ENCODE data around the gene PDCD11.
"Not testable (repeated sequence)": the region's sequence is repeated elsewhere in the genome, so short reads cannot be mapped to it uniquely, and the experiment has no call there.

The PDCD11 gene

GRCh38 chr10:103396067-103396788 lies at the start of gene PDCD11, which contains the start of gene ATP5MK:
PDCD11 (plus strand) TSS chr10:103396626; CDS start chr10:103398427, 1,801 bp downstream.
ATP5MK (minus strand) TSS chr10:103396475; CDS start chr10:103392457, 4,018 bp downstream.
- FAIRE-seq (peak; percentile 94), DNase-seq (ENCODE audit: insufficient read length, low spot score) (peak; percentile 99)

DNA sequence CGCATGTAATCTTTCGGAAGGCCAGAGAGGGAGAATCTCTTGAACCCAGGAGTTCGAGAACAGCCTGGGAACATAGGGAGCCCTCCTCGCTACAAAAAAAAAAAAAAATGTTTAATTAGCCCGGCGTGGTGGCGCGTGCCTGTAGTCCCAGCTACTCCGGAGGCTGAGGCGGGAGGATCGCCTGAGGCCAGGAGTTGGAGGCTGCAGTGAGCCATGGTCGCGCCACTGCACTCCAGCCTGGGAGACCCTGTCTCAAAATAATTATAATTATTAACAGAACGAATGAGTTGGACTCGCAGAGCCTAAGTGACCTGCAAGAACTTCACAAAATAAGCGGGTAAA lies 46.3 kb upstream of the PDCD11 start:
- FAIRE-seq (no peak), DNase-seq (ENCODE audit: insufficient read length, low spot score) (no peak)

DNA sequence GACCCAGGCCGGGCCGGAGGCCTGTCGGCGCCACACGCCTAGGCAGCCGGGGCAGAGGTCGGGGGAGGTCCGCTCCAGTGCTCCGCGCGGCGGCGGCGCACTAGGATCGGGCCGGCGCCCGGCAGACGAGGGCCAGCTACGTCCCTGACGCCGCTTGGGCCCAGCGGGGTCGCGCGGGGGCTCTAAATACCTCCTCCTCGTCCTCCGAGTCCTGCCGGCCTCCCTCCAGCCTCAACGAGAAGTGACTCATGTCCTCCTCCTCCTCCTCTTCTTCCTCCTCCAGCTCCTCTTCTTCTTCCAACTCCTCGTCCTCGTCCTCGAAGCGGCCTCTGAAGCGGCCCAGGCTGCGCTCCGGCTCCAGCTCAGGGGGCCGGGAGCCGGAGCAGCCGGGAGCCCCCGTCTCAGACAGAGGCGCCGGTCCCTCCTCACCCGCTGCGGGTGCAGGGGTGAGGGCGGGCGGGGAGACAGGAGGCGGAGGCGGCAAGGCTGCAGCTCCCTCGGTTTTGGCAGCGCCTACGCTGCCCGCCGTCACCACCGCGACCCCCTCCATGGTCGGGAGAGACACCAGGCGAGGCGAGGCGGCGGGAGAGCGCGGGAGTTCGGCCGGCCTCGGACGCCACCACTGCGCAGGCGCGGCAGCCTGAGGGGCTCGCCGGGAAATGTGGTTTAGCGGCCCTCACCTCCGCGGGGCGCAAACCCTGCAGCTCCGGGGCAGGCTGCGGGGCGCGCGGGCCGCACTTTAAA lies 45.7 kb upstream of the PDCD11 start, which contains the start of gene PCGF6:
Gene PCGF6, minus strand, starts transcription at position 624 of the 744 bp plus-strand sequence. Its CDS starts 74 bp downstream, at position 550.
- DNase-seq (ENCODE audit: insufficient read length, low spot score) (peak; percentile 94), FAIRE-seq (peak; percentile 88)

- DNase-seq (ENCODE audit: insufficient read length, low spot score) = no peak
- no peak for FAIRE-seq
Observed at GRCh38 chr10:103353281-103353680, 43.1 kb upstream of the PDCD11 start.

DNA sequence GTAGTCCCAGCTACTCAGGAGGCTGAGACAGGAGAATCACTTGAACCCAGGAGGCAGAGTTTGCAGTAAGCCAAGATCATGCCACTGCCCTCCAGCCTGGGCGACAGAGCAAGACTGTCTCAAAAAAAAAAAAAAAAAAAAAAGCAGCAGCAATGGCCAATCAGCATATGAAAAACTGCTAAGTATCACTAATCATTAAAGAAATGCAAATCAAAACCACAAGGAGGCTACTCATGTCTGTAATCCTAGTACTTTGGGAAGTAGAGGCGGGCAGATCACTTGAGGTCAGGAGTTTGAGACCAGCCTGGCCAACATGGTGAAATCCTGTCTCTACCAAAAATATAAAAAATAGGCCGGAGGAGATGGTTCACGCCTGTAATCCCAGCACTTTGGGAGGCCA lies 41.9 kb upstream of the PDCD11 start:
- not testable (repeated sequence) for FAIRE-seq; DNase-seq (ENCODE audit: insufficient read length, low spot score)

DNA sequence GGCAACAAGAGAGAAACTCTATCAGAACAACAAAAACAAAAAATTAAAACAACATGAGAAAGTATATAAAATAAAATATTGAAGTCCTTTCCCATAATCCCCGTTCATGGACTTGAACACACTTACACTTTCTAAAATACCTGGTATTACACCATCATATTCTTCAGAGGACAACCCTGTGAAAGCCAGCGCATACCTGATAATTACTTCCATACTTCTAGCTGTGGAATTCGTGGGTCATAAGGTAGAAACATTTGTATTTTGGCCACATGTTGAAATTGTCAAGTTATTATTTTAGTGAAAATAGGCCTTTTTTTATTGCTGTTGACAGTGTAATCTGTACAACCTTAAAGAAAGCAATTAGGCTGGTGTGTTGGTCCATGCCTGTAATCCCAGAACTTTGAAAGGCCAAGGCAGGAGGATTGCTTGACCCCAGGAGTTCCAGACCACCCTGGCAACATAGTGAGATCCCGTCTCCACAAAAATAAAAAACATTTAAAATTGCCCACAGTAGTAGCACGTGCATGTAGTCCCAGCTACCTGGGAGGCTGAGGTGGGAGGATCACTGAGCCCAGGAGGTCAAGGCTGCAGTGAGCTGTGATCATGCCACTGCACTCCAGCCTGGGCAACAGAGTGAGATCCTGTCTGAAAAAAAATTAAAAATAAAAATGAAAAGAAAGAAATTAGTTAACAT lies 40.4 kb upstream of the PDCD11 start:
- DNase-seq (ENCODE audit: insufficient read length, low spot score) (no peak), FAIRE-seq (no peak)

- FAIRE-seq; DNase-seq (ENCODE audit: insufficient read length, low spot score): not testable (repeated sequence)
Observed at GRCh38 chr10:103359493-103359892, 36.9 kb upstream of the PDCD11 start.

DNA sequence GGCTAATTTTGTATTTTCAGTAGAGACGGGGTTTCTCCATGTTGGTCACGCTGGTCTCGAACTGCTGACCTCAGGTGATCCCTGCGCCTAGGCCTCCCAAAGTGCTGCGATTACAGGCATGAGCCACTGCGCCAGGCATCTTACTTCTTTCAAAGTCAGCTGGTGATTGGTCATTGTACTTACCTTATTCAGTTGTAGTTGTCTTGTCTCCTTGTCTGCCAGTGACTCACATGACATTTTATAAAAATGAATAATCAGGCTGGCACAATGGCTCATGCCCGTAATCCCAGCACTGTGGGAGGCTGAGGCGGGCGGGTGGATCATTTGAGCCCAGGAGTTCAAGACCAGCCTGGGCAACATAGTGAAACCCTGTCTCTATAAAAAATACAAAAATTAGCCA lies 35.6 kb upstream of the PDCD11 start:
- FAIRE-seq; DNase-seq (ENCODE audit: insufficient read length, low spot score): not testable (repeated sequence)

DNA sequence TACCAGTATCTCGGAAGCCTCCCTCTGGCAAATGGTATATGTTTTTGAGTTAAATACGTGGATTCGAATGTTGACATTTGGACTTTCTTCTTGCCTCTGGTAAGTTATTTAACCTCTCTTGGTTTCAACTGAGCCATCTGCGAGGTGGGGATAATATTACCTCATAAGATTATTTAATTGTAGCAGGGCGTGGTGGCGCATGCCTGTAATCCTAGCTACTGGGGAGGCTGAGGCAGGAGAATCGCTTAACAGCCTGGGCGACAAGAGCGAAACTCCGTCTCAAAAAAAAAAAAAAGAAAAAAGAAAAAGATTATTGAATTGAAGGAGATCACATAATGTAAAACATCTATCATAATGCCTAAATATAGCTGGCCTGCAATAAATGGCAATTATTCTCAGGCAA lies 29.0 kb upstream of the PDCD11 start:
- FAIRE-seq (no peak), DNase-seq (ENCODE audit: insufficient read length, low spot score) (no peak)

- DNase-seq (ENCODE audit: insufficient read length, low spot score) = peak; percentile 90
- peak; percentile 97 for FAIRE-seq
Observed at GRCh38 chr10:103367782-103368518, 28.5 kb upstream of the PDCD11 start, which contains the start of gene TAF5. TAF5 (plus strand) TSS chr10:103367976; CDS start chr10:103367990, 14 bp downstream.

GRCh38 chr10:103373544-103373943 lies 22.9 kb upstream of the PDCD11 start:
- no peak for DNase-seq (ENCODE audit: insufficient read length, low spot score)
- no peak for FAIRE-seq

- FAIRE-seq (no peak), DNase-seq (ENCODE audit: insufficient read length, low spot score) (no peak)
Observed at GRCh38 chr10:103374263-103374662, 22.2 kb upstream of the PDCD11 start.

GRCh38 chr10:103382769-103383168 lies 13.7 kb upstream of the PDCD11 start:
- FAIRE-seq = no peak
- no peak for DNase-seq (ENCODE audit: insufficient read length, low spot score)

GRCh38 chr10:103394180-103394579 lies 2.2 kb upstream of the PDCD11 start:
- FAIRE-seq = no peak

DNA sequence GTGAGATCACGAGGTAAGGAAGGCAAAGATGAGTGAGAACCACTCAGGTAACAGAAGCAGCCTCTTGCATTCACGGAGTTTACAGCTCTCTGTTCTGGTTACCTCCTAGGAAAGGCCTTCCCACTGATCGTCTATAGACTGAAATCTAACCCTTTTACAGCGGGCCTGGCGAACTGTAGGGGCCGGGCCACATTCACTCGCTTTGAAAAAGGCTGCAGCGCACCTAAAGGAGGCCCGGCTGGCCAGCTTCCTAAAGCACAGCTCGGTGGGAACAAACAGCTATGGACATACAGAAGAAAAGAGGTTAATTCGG lies 716 bp upstream of the PDCD11 start:
- DNase-seq (ENCODE audit: insufficient read length, low spot score) (peak; percentile 15), FAIRE-seq (no peak)

More at GRCh38 chr10:103394180-103394579, 2.2 kb upstream of the PDCD11 start:
- no peak for DNase-seq (ENCODE audit: insufficient read length, low spot score)

DNA sequence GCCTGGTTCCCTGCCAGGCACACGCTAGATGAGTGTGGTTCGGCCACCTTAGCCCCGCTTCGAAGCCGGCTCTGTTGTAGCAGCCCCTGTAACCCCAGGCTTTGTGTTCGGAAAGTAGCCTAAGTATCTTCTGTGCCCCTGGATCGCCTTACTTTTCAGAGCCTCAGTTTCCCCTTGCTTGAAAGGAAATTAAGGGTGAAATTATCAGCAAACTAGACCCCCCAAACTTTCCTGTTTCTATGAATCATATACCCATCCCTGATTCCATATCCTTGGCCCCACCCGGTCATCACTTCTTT lies 312 bp downstream of the PDCD11 start:
- FAIRE-seq (no peak), DNase-seq (ENCODE audit: insufficient read length, low spot score) (no peak)

GRCh38 chr10:103397191-103397825 lies 882 bp downstream of the PDCD11 start:
- DNase-seq (ENCODE audit: insufficient read length, low spot score) = no peak
- no peak for FAIRE-seq

DNA sequence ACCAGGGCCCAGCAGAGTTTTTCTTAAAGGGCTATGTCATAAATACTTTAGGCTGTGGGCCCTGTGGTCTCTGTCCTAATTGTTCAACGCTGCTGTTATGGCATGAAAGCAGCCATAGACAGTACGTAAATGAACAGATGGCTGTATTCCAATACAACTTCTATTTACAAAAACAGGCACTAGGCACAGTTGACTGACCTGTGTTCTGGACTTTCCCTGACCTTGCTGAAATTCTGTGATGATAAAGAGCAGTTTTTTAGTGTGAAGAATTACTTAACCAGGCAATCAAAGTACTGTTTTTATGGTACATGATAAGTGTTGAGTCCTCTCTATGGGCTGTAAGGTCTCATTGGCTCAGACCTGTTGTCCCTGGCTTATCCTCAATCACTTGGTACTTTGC lies 17.1 kb downstream of the PDCD11 start:
- DNase-seq (ENCODE audit: insufficient read length, low spot score) (no peak), FAIRE-seq (no peak)

DNA sequence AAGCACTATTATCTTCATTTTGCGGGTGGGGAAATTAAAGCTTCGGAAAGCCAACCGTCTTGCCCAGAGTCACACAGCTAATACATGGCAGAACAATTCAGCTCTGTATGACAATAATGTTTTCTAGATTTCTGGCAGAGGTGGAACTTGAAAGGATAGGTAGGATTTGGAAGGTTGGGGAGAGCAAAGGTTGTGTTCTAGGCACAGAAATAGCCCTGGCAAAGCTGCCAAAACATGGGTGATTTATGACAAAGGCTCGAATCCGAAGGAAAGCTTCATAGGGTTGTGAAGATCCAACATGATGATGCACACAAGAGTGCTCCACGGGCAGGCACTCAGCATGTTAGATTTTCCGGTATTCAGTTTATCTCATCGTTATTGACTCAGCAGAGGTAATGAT lies 19.2 kb downstream of the PDCD11 start:
- FAIRE-seq (no peak), DNase-seq (ENCODE audit: insufficient read length, low spot score) (no peak)

DNA sequence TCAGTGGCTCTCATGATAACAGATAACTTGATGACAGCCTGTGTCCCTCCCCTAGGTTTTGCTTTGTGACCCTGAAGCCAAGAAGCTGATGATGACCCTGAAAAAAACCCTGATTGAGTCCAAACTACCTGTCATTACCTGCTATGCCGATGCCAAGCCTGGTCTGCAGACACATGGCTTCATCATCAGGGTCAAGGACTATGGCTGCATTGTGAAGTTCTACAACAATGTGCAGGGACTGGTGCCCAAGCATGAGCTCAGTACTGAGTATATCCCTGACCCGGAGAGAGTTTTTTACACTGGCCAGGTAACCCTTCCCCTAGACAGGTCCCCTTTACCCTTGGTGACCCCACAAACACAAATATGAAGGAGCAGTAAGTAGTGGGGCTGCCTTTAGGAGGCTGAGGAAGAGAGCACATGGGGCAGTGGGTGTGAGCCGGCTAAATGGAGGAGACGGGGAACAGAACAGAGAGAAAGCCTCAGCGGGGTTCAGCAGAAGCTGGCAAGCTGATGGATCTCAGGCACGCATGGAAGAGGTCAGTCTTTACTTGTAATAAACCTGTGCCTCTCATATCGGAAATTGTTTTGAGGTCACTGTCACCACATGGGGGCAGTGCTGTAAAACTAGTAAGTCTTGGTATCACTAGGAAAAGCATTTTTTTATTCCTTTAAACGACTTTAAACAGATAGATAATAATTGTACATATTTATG lies 20.2 kb downstream of the PDCD11 start:
- FAIRE-seq = no peak
- DNase-seq (ENCODE audit: insufficient read length, low spot score) = peak; percentile 59

All from HTR-8/SVneo (cell line).